ENCODE measurements around the gene LRP1B. TPM values are rescaled to one million over a fixed set of nuclear protein-coding genes. Genes with fewer than 3 reads are reported as not detected.

The LRP1B gene
- polyA plus RNA-seq, 1 donor from 2014 or later = 12.7 TPM

- Histone ChIP-seq H3K27ac (ENCODE audit: low read length) (no peak overlapping the region), H3K4me2 (ENCODE audit: low read length) (no peak overlapping the region)
These were observed 1775.2 kb downstream of the LRP1B start for GRCh38 chr2:140355511-140356090.

GRCh38 chr2:140354544-140354943 lies 1776.3 kb downstream of the LRP1B start:
- no peaks in the 10 kb centered on the region for H3K79me2 ChIP-seq (replicated peaks; ENCODE audit: insufficient read depth, low read length)
- H3K9me3 ChIP-seq (ENCODE audit: low read length) = no peaks in the 10 kb centered on the region
- H3K9ac ChIP-seq (ENCODE audit: low read length) = no peak overlapping the region
- H3K4me2 ChIP-seq (ENCODE audit: low read length) = no peak overlapping the region
- no peaks in the 10 kb centered on the region for H3K27me3 ChIP-seq (ENCODE audit: insufficient read depth, low read depth, low read length)
- H3K9me2 ChIP-seq (ENCODE audit: insufficient read depth, low read length) = no peaks in the 10 kb centered on the region
- H3K4me3 ChIP-seq (ENCODE audit: low read length) = no peak overlapping the region
- no peak overlapping the region for H2AFZ ChIP-seq (ENCODE audit: low read depth, low read length)
- H3F3A ChIP-seq (ENCODE audit: insufficient read depth, low read length, poor library complexity, severe bottlenecking) = no peaks in the 10 kb centered on the region
- H4K20me1 ChIP-seq (ENCODE audit: insufficient read depth) = no peaks in the 10 kb centered on the region
- H3K27ac ChIP-seq (ENCODE audit: low read length) = no peak overlapping the region
- no peaks in the 10 kb centered on the region for H3K36me3 ChIP-seq (ENCODE audit: insufficient read depth, low read length)
- TF ChIP-seq RAD21 (conservative IDR thresholded peaks at IDR 0.05) (no peak), EP300 (conservative IDR thresholded peaks at IDR 0.05; ENCODE audit: poor library complexity, severe bottlenecking) (no peak), POLR2AphosphoS5 (IDR thresholded peaks at IDR 0.05) (no peak), TAF1 (IDR thresholded peaks at IDR 0.05; ENCODE audit: low read depth) (no peak), EZH2 (IDR thresholded peaks at IDR 0.05; ENCODE audit: borderline replicate concordance, insufficient read depth, low read length, poor library complexity, severe bottlenecking) (no peak), MXI1 (conservative IDR thresholded peaks at IDR 0.05; ENCODE audit: poor library complexity, severe bottlenecking) (no peak), REST (IDR thresholded peaks at IDR 0.05; ENCODE audit: borderline replicate concordance) (no peak), SMC3 (conservative IDR thresholded peaks at IDR 0.05; ENCODE audit: poor library complexity) (no peak)

More at GRCh38 chr2:140355511-140356090, 1775.2 kb downstream of the LRP1B start:
- Histone ChIP-seq H3F3A (ENCODE audit: insufficient read depth, low read length, poor library complexity, severe bottlenecking) (no peaks in the 10 kb centered on the region), H3K36me3 (ENCODE audit: insufficient read depth, low read length) (no peaks in the 10 kb centered on the region), H3K27me3 (ENCODE audit: insufficient read depth, low read depth, low read length) (no peaks in the 10 kb centered on the region), H3K4me3 (ENCODE audit: low read length) (no peak overlapping the region), H3K79me2 (replicated peaks; ENCODE audit: insufficient read depth, low read length) (no peaks in the 10 kb centered on the region), H2AFZ (ENCODE audit: low read depth, low read length) (no peak overlapping the region), H4K20me1 (ENCODE audit: insufficient read depth) (no peaks in the 10 kb centered on the region), H3K9ac (ENCODE audit: low read length) (no peak overlapping the region), H3K9me2 (ENCODE audit: insufficient read depth, low read length) (no peaks in the 10 kb centered on the region), H3K9me3 (ENCODE audit: low read length) (no peaks in the 10 kb centered on the region)
- TF ChIP-seq EZH2 (IDR thresholded peaks at IDR 0.05; ENCODE audit: borderline replicate concordance, insufficient read depth, low read length, poor library complexity, severe bottlenecking) (no peak), RAD21 (conservative IDR thresholded peaks at IDR 0.05) (no peak), CTCF (IDR thresholded peaks at IDR 0.05; ENCODE audit: poor library complexity, severe bottlenecking) (no peak), SMC3 (conservative IDR thresholded peaks at IDR 0.05; ENCODE audit: poor library complexity) (no peak), MXI1 (conservative IDR thresholded peaks at IDR 0.05; ENCODE audit: poor library complexity, severe bottlenecking) (no peak), EP300 (conservative IDR thresholded peaks at IDR 0.05; ENCODE audit: poor library complexity, severe bottlenecking) (no peak), REST (IDR thresholded peaks at IDR 0.05; ENCODE audit: borderline replicate concordance) (no peak), TAF1 (IDR thresholded peaks at IDR 0.05; ENCODE audit: low read depth) (no peak), POLR2AphosphoS5 (IDR thresholded peaks at IDR 0.05) (no peak)

Measured in neural cell (in vitro differentiated cells).